CD4-positive, alpha-beta T cell treated with Interleukin-17A for 1 hour (primary cell): Measurements from ENCODE around the gene ABHD14A.

Source experiments
- DNase-seq: peaks from one replicate; pipeline ENCODE4 v3.0.0-alpha.2; 2020

The ABHD14A gene

GRCh38 chr3:51958603-51959521 is 16.0 kb upstream of the ABHD14A start:
- no peak for DNase-seq

- no peak for DNase-seq
Observed at GRCh38 chr3:51959651-51960050, 15.2 kb upstream of the ABHD14A start.

DNA sequence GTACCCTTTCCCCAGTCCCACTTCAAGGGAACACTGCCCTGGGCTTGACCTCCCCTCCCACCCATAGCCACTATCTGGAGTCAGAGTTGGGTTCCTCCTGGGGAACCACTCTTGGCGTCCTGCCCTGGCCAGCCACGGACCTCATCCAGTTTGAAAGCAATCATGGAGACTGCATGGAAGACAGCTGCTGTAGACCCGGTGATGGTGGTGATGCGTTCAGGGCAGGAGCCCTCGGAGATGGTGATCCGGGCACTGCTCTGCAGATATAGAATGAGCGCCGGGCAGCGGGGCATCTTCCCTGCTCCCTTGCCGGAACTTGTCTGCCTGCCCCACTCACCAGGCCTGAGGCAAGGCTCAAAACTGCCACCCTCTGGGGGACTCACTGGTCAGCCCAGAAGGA is 14.5 kb upstream of the ABHD14A start:
- no peak for DNase-seq

GRCh38 chr3:51961011-51961410 is 13.9 kb upstream of the ABHD14A start:
- DNase-seq: no peak

GRCh38 chr3:51961602-51962569 is 13.0 kb upstream of the ABHD14A start:
- no peak for DNase-seq

GRCh38 chr3:51962854-51963530 is 11.9 kb upstream of the ABHD14A start:
- DNase-seq: no peak

GRCh38 chr3:51963951-51964451 is 10.9 kb upstream of the ABHD14A start:
- no peak for DNase-seq

GRCh38 chr3:51964521-51964920 is 10.3 kb upstream of the ABHD14A start:
- no peak for DNase-seq

- no peak for DNase-seq
Observed at GRCh38 chr3:51966016-51966415, 8.8 kb upstream of the ABHD14A start.

DNA sequence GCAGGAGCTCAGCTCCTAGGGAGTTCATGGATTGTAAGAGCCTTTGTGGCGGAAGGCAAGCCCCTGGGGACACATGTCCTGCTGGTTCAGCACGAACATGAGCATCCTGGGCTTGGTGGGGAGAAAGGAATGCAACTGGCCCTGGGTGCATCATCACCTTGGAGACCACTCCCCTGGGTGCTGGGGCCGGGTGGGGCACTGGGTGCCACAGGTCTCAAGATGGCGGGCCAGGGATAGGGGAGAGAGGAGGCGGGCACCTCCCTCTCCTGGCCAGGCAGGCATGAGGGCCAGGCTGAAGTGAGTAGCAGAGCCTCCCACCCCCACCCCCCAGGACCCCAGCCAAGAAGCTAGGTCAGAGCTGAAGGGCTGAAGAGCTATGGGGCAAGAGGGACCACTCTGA is 8.4 kb upstream of the ABHD14A start:
- no peak for DNase-seq

DNA sequence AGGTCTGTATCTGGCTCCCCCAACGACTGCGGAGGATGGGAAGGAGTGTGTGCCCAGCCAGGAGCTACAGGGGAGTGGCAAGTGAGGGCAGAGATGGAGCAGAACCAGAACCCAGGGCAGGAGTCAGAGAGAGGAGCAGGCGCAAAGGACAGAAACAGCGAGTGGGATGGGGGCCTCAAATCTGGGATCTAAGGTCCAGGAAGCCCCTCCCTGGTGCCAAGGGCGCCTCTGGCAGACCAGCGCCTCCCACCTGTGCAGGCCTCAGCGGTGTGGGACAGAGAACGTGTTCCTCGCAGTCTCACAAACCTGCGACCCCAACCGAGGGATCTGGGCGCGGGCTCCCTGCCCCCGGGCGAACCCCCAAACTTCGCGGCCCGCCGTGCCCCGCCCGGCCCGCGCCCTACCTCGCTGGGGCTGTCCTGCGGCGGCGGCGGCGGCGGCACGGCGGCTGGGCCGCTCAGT is 7.9 kb upstream of the ABHD14A start:
- DNase-seq: no peak

- DNase-seq: peak; percentile 49
Observed at GRCh38 chr3:51967384-51968169, 7.3 kb upstream of the ABHD14A start, which contains the start of gene PCBP4. PCBP4 (minus strand) TSS chr3:51967454; CDS start chr3:51961240, 6,214 bp downstream.

DNA sequence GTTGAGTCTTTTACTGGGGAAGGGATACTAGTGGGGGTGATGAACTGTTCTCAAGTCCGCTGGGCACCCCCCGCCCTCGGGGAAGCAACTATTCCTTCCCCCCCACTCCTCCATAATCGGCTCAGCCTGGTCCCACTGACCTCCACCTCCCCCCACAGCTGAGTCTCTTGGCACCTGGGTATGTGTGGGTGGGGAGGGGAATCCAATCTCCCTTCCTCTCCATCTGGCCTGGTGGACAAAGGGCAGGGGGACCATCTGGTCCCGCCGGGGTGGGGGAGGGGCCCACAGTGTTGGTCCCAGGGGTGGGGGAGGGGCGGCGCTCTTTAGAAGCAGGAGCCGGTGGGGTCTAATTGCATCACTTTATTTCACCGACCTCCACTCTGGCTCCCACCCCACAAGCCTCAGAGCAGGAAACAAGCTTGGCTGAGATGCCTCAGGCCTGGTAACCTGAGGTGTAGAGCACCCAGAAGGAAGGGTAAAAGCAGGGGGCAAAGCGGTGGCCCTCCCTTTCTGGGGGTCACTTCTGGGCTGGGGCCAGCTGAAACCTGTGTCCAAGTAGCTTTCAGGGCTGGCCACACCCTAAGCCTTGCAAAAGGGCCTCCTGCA is 6.6 kb upstream of the ABHD14A start:
- no peak for DNase-seq

DNA sequence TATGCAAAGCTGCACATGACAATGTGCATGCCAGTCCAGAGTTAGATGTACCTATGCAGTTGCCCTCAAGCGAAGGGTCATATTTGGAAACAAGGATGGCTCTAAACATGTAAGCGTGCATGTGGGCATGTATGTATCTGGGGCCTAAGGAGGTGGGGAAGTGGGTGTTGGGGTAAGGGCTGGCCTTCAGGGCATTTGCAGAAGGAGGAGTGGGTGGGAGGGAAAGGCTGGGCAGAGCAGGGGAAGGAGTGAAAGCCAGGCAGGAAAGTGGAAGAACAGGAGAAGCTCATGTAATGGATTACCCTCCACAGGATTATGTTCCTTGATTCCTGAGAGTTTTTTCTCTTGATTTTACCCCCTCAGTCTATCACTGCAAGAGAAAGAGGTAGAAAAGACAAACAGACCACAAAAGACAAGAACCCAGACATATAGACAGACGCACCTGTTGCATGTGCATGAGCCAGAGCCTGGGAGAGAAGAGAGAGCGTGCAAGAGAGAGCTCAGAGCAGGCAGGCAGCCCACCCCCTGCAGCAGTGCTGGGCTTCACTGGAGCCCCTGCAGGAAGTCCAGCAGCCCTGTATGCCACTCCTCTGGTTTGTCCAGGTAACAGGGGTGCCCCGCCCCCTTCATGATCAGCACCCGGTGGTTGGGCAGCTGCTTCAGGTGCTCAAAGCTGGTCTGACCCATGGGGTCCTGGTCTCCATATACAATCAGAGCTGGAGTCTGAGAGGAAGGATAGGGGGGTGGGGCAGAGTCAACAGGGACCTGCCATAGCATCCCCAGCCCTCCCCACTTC is 5.8 kb upstream of the ABHD14A start:
- DNase-seq: no peak

DNA sequence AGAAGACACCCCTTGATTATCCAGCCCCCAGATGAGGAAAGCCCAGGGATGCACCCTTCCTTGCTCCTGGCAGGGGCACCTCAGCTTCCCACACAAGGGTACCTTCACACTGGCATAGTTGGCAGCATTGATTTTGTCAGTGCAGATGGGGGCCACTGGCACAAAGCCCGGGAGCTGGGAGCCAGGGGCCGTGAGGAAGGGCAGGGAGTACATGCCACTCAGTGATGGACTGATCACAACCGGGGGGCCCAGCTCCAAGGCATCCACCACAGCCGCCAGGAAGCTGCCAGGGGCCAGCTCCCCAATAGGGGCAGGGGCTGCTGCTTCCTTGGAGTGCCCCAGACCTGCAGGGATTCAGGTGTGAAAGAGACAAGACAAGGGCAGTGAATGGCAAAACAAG is 5.0 kb upstream of the ABHD14A start:
- DNase-seq: no peak

DNA sequence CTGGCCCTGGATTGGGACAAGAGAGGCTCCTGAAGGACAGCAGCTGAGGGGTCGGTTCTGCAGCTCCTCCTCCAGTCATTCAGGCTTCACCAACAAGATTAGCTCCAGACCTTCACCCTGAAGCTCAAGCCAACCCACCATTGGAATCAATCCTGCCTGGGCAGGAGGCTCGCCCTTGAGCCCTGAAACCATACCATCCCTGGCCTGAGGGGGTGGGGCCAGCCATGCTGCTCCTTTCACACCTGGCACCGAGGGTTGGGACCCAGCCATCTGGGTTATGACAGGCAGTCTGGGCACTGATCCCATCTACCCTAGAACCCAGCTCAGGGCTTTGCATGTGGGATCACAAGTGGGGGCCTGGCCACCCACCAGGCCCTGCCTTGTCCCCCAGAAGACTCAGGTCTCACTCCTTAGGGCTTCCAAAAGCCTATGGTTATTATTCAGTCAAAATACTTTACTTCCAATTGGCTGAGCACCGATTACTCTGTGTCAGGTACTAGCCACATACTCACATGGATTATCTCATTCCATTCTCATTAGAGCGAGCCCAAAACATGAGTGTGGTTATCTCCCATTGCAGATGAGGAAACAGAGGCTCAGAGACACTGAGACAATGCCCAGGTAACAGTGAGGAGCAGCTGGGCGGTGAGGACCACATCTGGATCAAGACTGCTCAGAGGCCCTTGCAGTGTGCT is 4.1 kb upstream of the ABHD14A start:
- no peak for DNase-seq

GRCh38 chr3:51971350-51971749 is 3.5 kb upstream of the ABHD14A start:
- no peak for DNase-seq

GRCh38 chr3:51974277-51974962 is 444 bp upstream of the ABHD14A start:
- DNase-seq: no peak
